Mesenchymal stem cell (in vitro differentiated cells and primary cell): Measurements from ENCODE around the gene ACACB.

Experiments used
- DNase-seq: peaks from one replicate; pipeline ENCODE4 v3.0.0-alpha.2; 2013
- H2AFZ ChIP-seq: one replicate; pipeline ENCODE4 v1.6.1; 2013; ENCODE audit warnings: low read depth, mild to moderate bottlenecking, control low read depth, inconsistent platforms, low read length, moderate library complexity
- H2AK5ac ChIP-seq: 2 replicates; pipeline ENCODE4 v1.6.1; 2013; ENCODE audit warnings: low read length, moderate library complexity, mild to moderate bottlenecking, inconsistent platforms; ENCODE audit not compliant: severe bottlenecking
- H2BK120ac ChIP-seq: one replicate; pipeline ENCODE4 v1.6.1; 2013; ENCODE audit warnings: low read depth, mild to moderate bottlenecking, inconsistent platforms, low read length, moderate library complexity
- H2BK12ac ChIP-seq, 2 experiments: one replicate each; pipeline ENCODE4 v1.6.1; 2013; ENCODE audit warnings: inconsistent platforms in 2 of 2, low read length in 2 of 2, mild to moderate bottlenecking in 2 of 2, moderate library complexity in 2 of 2, control low read depth in 1 of 2
- H2BK15ac ChIP-seq: one replicate; pipeline ENCODE4 v1.6.1; 2013; ENCODE audit warnings: mild to moderate bottlenecking, low read depth, inconsistent platforms; ENCODE audit not compliant: poor library complexity, severe bottlenecking
- H2BK5ac ChIP-seq: 2 replicates; pipeline ENCODE4 v1.6.1; 2013; ENCODE audit warnings: low read depth, mild to moderate bottlenecking, low read length, control low read depth, inconsistent platforms; ENCODE audit not compliant: poor library complexity, severe bottlenecking
- H3K14ac ChIP-seq, 2 experiments: one replicate each; pipeline ENCODE4 v1.6.1; 2013; ENCODE audit warnings: inconsistent platforms in 2 of 2, low read length in 2 of 2, control low read depth in 1 of 2, mild to moderate bottlenecking in 1 of 2, moderate library complexity in 1 of 2
- H3K18ac ChIP-seq, 2 experiments: one replicate each; pipeline ENCODE4 v1.6.1; 2013; ENCODE audit warnings: inconsistent platforms in 2 of 2, low read length in 2 of 2, control low read depth in 1 of 2, low read depth in 1 of 2, mild to moderate bottlenecking in 1 of 2
- H3K23ac ChIP-seq, 2 experiments: one replicate each; pipeline ENCODE4 v1.6.1; 2013; ENCODE audit warnings: inconsistent platforms in 2 of 2, low read length in 2 of 2, mild to moderate bottlenecking in 2 of 2, moderate library complexity in 2 of 2, control low read depth in 1 of 2
- H3K27ac ChIP-seq: 2 replicates; pipeline ENCODE4 v1.5.1; 2013; ENCODE audit warnings: mild to moderate bottlenecking, moderate library complexity, low read length, control low read depth, inconsistent platforms; ENCODE audit not compliant: poor library complexity, severe bottlenecking
- H3K27me3 ChIP-seq, 2 experiments: 2 replicates each; pipeline versions ENCODE4 v1.6.1 to v1.7.0; 2013; ENCODE audit warnings: low read length in 2 of 2, mild to moderate bottlenecking in 2 of 2, moderate library complexity in 2 of 2, control low read depth in 1 of 2, inconsistent platforms in 1 of 2; ENCODE audit not compliant: control insufficient read depth in 1 of 2, insufficient read depth in 1 of 2
- H3K36me3 ChIP-seq, 2 experiments: 2 replicates each; pipeline versions ENCODE4 v1.6.1 to v1.7.0; 2013; ENCODE audit warnings: low read length in 2 of 2, control low read depth in 1 of 2, inconsistent platforms in 1 of 2, low read depth in 1 of 2, mild to moderate bottlenecking in 1 of 2; ENCODE audit not compliant: insufficient read depth in 2 of 2, control insufficient read depth in 1 of 2
- H3K4ac ChIP-seq, 2 experiments: one replicate each; pipeline ENCODE4 v1.6.1; 2013; ENCODE audit warnings: inconsistent platforms in 2 of 2, low read length in 2 of 2, mild to moderate bottlenecking in 2 of 2, moderate library complexity in 2 of 2, control low read depth in 1 of 2, low read depth in 1 of 2
- H3K4me1 ChIP-seq: 2 replicates; pipeline ENCODE4 v1.6.1; 2013; ENCODE audit warnings: low read depth, low read length, control low read depth; ENCODE audit not compliant: control insufficient read depth, insufficient read depth
- H3K4me2 ChIP-seq: 2 replicates; pipeline ENCODE4 v1.6.1; 2013; ENCODE audit warnings: low read length, mild to moderate bottlenecking, inconsistent platforms; ENCODE audit not compliant: poor library complexity, severe bottlenecking
- H3K4me3 ChIP-seq, 2 experiments: 2 replicates each; pipeline versions ENCODE4 v1.5.1 to v1.7.0; 2013; ENCODE audit warnings: low read length in 2 of 2, mild to moderate bottlenecking in 2 of 2, control low read depth in 1 of 2, low read depth in 1 of 2; ENCODE audit not compliant: insufficient read depth in 1 of 2
- H3K79me1 ChIP-seq: replicated peaks from 2 replicates; pipeline ENCODE4 v1.6.1; 2013; ENCODE audit warnings: mild to moderate bottlenecking, control low read depth, low read length, inconsistent platforms; ENCODE audit not compliant: poor library complexity, severe bottlenecking
- H3K9ac ChIP-seq: 2 replicates; pipeline ENCODE4 v1.7.0; 2013; ENCODE audit warnings: mild to moderate bottlenecking, low read length, moderate library complexity
- H3K9me3 ChIP-seq: 2 replicates; pipeline ENCODE4 v1.7.0; 2013; ENCODE audit warnings: mild to moderate bottlenecking, low read length; ENCODE audit not compliant: control insufficient read depth
- H4K8ac ChIP-seq: one replicate; pipeline ENCODE4 v1.6.1; 2013; ENCODE audit warnings: inconsistent platforms, mild to moderate bottlenecking, low read length, moderate library complexity
- H4K91ac ChIP-seq: one replicate; pipeline ENCODE4 v1.6.1; 2013; ENCODE audit warnings: mild to moderate bottlenecking, low read length, inconsistent platforms
- WGBS: methylation state at CpG from one replicate; pipeline ENCODE4 v1.1.7; 2013; ENCODE audit warnings: mixed read lengths; 5-methylcytosine and 5-hydroxymethylcytosine counted together

ACACB gene

GRCh38 chr12:109286252-109286651 lies 169.9 kb downstream of the ACACB start:
- Histone ChIP-seq H3K4me2 (no peak overlapping the region), H2BK15ac (no peak overlapping the region), H3K4me3 (no peak overlapping the region), H3K36me3 (no peaks in the 10 kb centered on the region), H2AK5ac (no peak overlapping the region), H3K18ac (no peak overlapping the region), H3K27ac (no peak overlapping the region), H3K79me1 (no peaks in the 10 kb centered on the region), H3K14ac (no peak overlapping the region), H4K91ac (no peak overlapping the region), H2BK120ac (no peak overlapping the region), H3K27me3 (peaks cover 11 to 48% of the 10 kb centered on the region in 2 experiments), H3K9me3 (no peaks in the 10 kb centered on the region), H4K8ac (no peak overlapping the region), H3K9ac (no peak overlapping the region), H2BK12ac (no peak overlapping the region), H3K4me1 (peaks cover 2% of the 10 kb centered on the region), H2BK5ac (no peak overlapping the region), H2AFZ (no peak overlapping the region), H3K23ac (no peak overlapping the region), H3K4ac (no peak overlapping the region)
- DNase-seq, result no peak

DNA sequence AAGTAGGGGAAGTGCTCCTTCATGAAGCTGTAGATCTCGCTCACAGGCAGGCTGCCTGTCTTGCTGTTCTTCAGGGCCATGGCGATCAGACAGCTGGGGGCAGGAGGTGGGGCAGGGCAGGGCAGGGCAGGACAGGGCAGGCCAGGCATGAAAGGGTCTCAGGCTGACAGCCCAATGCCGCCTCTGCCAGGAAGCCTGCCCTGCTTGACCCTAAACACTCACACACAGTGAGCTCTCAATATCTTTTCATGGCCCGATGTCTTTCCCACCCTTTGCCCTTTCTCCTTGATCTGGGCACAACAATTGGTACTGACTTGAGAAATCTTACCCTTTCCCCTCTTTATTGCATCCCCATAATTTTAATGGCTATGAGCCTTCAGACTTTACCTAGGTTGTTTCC lies 170.3 kb downstream of the ACACB start:
- no peak overlapping the region for H2BK12ac ChIP-seq
- H3K4me1 ChIP-seq, result peaks cover 2% of the 10 kb centered on the region
- H3K18ac ChIP-seq, result no peak overlapping the region
- peaks cover 14 to 52% of the 10 kb centered on the region in 2 experiments for H3K27me3 ChIP-seq
- H3K27ac ChIP-seq, result no peak overlapping the region
- H3K9ac ChIP-seq, result no peak overlapping the region
- no peaks in the 10 kb centered on the region for H3K36me3 ChIP-seq
- H3K79me1 ChIP-seq, result no peaks in the 10 kb centered on the region
- no peak overlapping the region for H3K4me2 ChIP-seq
- no peak for DNase-seq
- H3K9me3 ChIP-seq, result no peaks in the 10 kb centered on the region
- no peak overlapping the region for H3K14ac ChIP-seq
- no peak overlapping the region for H4K8ac ChIP-seq
- H2AK5ac ChIP-seq, result no peak overlapping the region
- H2BK120ac ChIP-seq, result no peak overlapping the region
- no peak overlapping the region for H2AFZ ChIP-seq
- no peak overlapping the region for H2BK5ac ChIP-seq
- no peak overlapping the region for H3K23ac ChIP-seq
- no peak overlapping the region for H3K4me3 ChIP-seq
- H3K4ac ChIP-seq, result no peak overlapping the region
- 74% methylated on average over 4 of the region's 4 CpGs for WGBS
- H4K91ac ChIP-seq, result peak overlapping the region; percentile 29
- no peak overlapping the region for H2BK15ac ChIP-seq

GRCh38 chr12:109287181-109287580 lies 170.8 kb downstream of the ACACB start:
- H3K4ac ChIP-seq, result no peak overlapping the region
- H3K4me3 ChIP-seq, result no peak overlapping the region
- no peak overlapping the region for H4K91ac ChIP-seq
- H2AK5ac ChIP-seq, result no peak overlapping the region
- H2BK15ac ChIP-seq, result no peak overlapping the region
- no peak overlapping the region for H2BK120ac ChIP-seq
- H3K14ac ChIP-seq, result no peak overlapping the region
- H3K4me2 ChIP-seq, result no peak overlapping the region
- WGBS, result 89% methylated on average over 6 of the region's 7 CpGs
- H3K27ac ChIP-seq, result no peak overlapping the region
- DNase-seq, result no peak
- no peak overlapping the region for H2BK12ac ChIP-seq
- H3K27me3 ChIP-seq, result peaks cover 18 to 52% of the 10 kb centered on the region in 2 experiments
- no peaks in the 10 kb centered on the region for H3K36me3 ChIP-seq
- H3K9me3 ChIP-seq, result no peaks in the 10 kb centered on the region
- no peaks in the 10 kb centered on the region for H3K79me1 ChIP-seq
- no peak overlapping the region for H4K8ac ChIP-seq
- H3K9ac ChIP-seq, result no peak overlapping the region
- H2AFZ ChIP-seq, result no peak overlapping the region
- H2BK5ac ChIP-seq, result no peak overlapping the region
- peaks cover 5% of the 10 kb centered on the region for H3K4me1 ChIP-seq
- no peak overlapping the region for H3K18ac ChIP-seq
- H3K23ac ChIP-seq, result no peak overlapping the region

- Histone ChIP-seq H3K27me3 (peaks cover 25 to 59% of the 10 kb centered on the region in 2 experiments), H3K79me1 (no peaks in the 10 kb centered on the region), H3K4me2 (no peak overlapping the region), H3K9me3 (no peaks in the 10 kb centered on the region), H3K4me1 (peaks cover 5% of the 10 kb centered on the region), H3K9ac (no peak overlapping the region), H3K18ac (no peak overlapping the region), H3K4ac (no peak overlapping the region), H3K4me3 (peak overlapping the region in 1 of 2 experiments; percentile 29), H3K36me3 (no peaks in the 10 kb centered on the region), H4K91ac (no peak overlapping the region), H2BK12ac (no peak overlapping the region), H2AFZ (no peak overlapping the region), H3K23ac (peak overlapping the region in 1 of 2 experiments; percentile 42), H4K8ac (no peak overlapping the region), H2AK5ac (no peak overlapping the region), H3K27ac (no peak overlapping the region), H3K14ac (no peak overlapping the region), H2BK120ac (no peak overlapping the region), H2BK5ac (peak overlapping the region; percentile 31), H2BK15ac (no peak overlapping the region)
- no peak for DNase-seq
- 87% methylated on average over 14 of the region's 16 CpGs for WGBS
Observed at GRCh38 chr12:109287811-109288469, 171.6 kb downstream of the ACACB start.
